Measurements from ENCODE around the gene HPDL. TPM values are rescaled to one million over a fixed set of nuclear protein-coding genes. Genes with fewer than 3 reads are reported as not detected.

Gene HPDL
- total and polyA plus RNA-seq, 10 of the 15 experiments (the other 5 are each of a cell fraction or from before 2014, with no cell fraction given): 1.3 to 75.5 (median 31.8) TPM

DNA sequence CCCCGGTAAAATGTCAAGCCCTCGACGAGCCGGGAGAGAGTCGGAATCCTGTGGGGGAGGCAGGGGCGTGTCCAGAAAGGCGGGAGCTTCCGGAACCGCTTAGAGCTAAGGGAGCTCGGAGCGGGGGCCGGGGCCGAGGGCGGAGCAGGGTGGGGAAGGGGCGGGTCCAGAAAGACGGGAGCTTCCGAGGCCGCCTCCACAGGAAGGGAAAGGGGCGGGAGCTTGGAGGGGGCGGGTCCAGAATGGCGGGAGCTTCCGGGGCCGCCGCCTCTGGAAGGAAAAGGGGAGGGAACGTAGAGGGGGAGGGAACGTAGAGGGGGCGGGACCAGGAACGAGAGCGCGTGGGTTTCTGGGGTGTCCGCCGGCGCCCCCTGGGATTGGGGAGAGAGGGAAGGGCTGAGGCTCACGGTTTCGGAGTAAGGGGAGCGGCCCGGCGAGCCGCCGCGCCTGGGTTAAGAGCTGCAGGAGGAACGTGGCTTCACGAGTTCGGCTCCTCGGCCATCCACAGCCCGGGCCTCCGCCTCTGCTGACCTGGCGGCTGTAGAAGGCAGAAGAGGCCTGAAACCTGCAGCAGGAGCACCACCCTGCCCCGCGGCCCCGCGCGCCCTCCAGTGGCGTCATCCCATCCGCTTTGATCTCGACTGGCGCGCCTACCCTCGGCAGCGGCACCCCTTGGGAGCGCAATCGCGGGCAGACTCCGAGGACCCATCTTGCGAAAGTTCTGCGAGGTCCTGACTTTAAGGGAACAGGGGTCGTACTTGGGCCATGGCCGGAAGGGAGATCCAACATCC, 23.0 kb upstream of the HPDL start (continued):
- TF ChIP-seq, protein P1, sequence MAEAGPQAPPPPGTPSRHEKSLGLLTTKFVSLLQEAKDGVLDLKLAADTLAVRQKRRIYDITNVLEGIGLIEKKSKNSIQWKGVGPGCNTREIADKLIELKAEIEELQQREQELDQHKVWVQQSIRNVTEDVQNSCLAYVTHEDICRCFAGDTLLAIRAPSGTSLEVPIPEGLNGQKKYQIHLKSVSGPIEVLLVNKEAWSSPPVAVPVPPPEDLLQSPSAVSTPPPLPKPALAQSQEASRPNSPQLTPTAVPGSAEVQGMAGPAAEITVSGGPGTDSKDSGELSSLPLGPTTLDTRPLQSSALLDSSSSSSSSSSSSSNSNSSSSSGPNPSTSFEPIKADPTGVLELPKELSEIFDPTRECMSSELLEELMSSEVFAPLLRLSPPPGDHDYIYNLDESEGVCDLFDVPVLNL (IDR thresholded peaks at IDR 0.05; ENCODE audit: low read depth, low read length): no peak
- TF ChIP-seq MXI1 (IDR thresholded peaks at IDR 0.05; ENCODE audit: low read depth, low read length) (0 out of 2 replicates have a peak, but pooled peaks have one; percentile 11), GATAD2B (conservative IDR thresholded peaks at IDR 0.05; ENCODE audit: low read depth) (peak; percentile 76), ZSCAN29 (IDR thresholded peaks at IDR 0.05) (no peak), E4F1 (IDR thresholded peaks at IDR 0.05; ENCODE audit: borderline replicate concordance, partially characterized antibody) (no peak), MAX (IDR thresholded peaks at IDR 0.05; ENCODE audit: low read depth, low read length) (0 out of 2 replicates have a peak, but pooled peaks have one; percentile 21), EGR1 (IDR thresholded peaks at IDR 0.05; ENCODE audit: borderline replicate concordance in 1 of 2, low read depth in 2 of 2, low read length in 2 of 2) (peak in 1 of 2 experiments; percentile 70; a peak in 2 of 3 replicates), SUZ12 (IDR thresholded peaks at IDR 0.05; ENCODE audit: unreplicated experiment) (no peak), PRDM15 (CRISPR knock-in tag; IDR thresholded peaks at IDR 0.05) (no peak), SMAD5 (IDR thresholded peaks at IDR 0.05; ENCODE audit: low read depth) (peak; percentile 20; the same call in 1 of the 2 replicates), IKZF2 (IDR thresholded peaks at IDR 0.05) (peak; percentile 55 to 66; a peak in 1 of 4 replicates), FOXM1 (IDR thresholded peaks at IDR 0.05; ENCODE audit: low read depth, low read length) (0 out of 2 replicates have a peak, but pooled peaks have one; percentile 2), SUPT20H (IDR thresholded peaks at IDR 0.05; ENCODE audit: borderline replicate concordance, control insufficient read depth, low read depth, low read length) (no peak), CREM (IDR thresholded peaks at IDR 0.05; ENCODE audit: low read depth) (peak; percentile 71), MEF2B (IDR thresholded peaks at IDR 0.05; ENCODE audit: partially characterized antibody, poor library complexity, severe bottlenecking) (peak; percentile 93), ZNF592 (IDR thresholded peaks at IDR 0.05) (0 out of 2 replicates have a peak, but pooled peaks have one; percentile 29)
